HepG2 (cell line): ENCODE results near the gene ENO2. TPM values are rescaled to one million over a fixed set of nuclear protein-coding genes. Genes with fewer than 3 reads are reported as not detected.

Source experiments
- ATAC-seq: fragments of 200-7000 bp; cut with Tn5 transposase; 3 replicates; pipeline ENCODE4 v1.9.1; 2020; ENCODE audit warnings: mild to moderate bottlenecking, moderate library complexity
- BruUV-seq: library from RNA; stranded (reverse); fragments of 400-500 nt; replicated peaks from 2 replicates; lab custom pipeline; 2021; lab: Mats Ljungman, UMichigan
- CTCF ChIA-PET: fragments of 300-600 bp; formaldehyde crosslinking; extraction: SDS; loops from one replicate; lab custom pipeline; 2021; ENCODE audit warnings: low total read pairs, inconsistent platforms, low intra/inter-chr PET ratio; lab: Yijun Ruan, JAX
- POLR2A ChIA-PET: fragments of 350-600 bp; sonication (Branson Sonifier 250); formaldehyde crosslinking; loops from one replicate; lab custom pipeline; 2020; ENCODE audit warnings: antibody characterized with exemption, inconsistent platforms; lab: Yijun Ruan, JAX
- DNase-seq: peaks from one replicate; pipeline ENCODE4 v3.0.0-alpha.2; 2015; ENCODE audit warnings: low spot score
- FAIRE-seq: peaks from 3 replicates; lab custom pipeline; 2011; peaks lifted over from hg19 to GRCh38; lab: Jason Lieb, UNC
- H2AFZ ChIP-seq: one replicate; pipeline ENCODE4 v1.6.1; 2011; ENCODE audit warnings: low read length, inconsistent platforms
- H3K27ac ChIP-seq: fragments of 300-600 bp; 3 replicates; pipeline ENCODE4 v1.8.0; 2011; ENCODE audit warnings: mixed run types, mild to moderate bottlenecking, mixed read lengths, low read length, inconsistent platforms; ENCODE audit not compliant: insufficient read depth; ENCODE audit errors: extremely low read length
- H3K27me3 ChIP-seq, 2 experiments: fragments of 200-600 bp in 1 of 2; 2 replicates in 1 of 2; 3 replicates in 1 of 2; pipeline versions ENCODE4 v1.6.0 to v1.8.0; 2011; ENCODE audit warnings: low read length in 2 of 2, mild to moderate bottlenecking in 2 of 2, moderate library complexity in 2 of 2, inconsistent platforms in 1 of 2; ENCODE audit not compliant: insufficient read depth in 2 of 2, control insufficient read depth in 1 of 2
- H3K36me3 ChIP-seq, 2 experiments: fragments of 200-600 bp in 1 of 2; replicated peaks in 1 of 2; 2 replicates in 1 of 2; 3 replicates in 1 of 2; pipeline versions ENCODE4 v1.5.1 to v1.8.0; 2011; ENCODE audit warnings: low read length in 2 of 2, inconsistent platforms in 1 of 2; ENCODE audit not compliant: insufficient read depth in 2 of 2, control insufficient read depth in 1 of 2
- H3K4me1 ChIP-seq: 2 replicates; pipeline ENCODE4 v1.5.1; 2012; ENCODE audit warnings: low read length, inconsistent platforms; ENCODE audit not compliant: insufficient read depth
- H3K4me2 ChIP-seq: 2 replicates; pipeline ENCODE4 v1.6.0; 2011; ENCODE audit warnings: low read depth, low read length, inconsistent platforms
- H3K4me3 ChIP-seq, 3 experiments: fragments of 200-600 bp in 1 of 3; sonication (generic), shearing (Covaris generic) in 1 of 3; replicated peaks in 1 of 3; 2 replicates each; pipeline ENCODE4 v1.5.1; 2011 to 2016; ENCODE audit warnings: low read length in 3 of 3, inconsistent platforms in 2 of 3, low read depth in 2 of 3, mild to moderate bottlenecking in 2 of 3, control low read depth in 1 of 3, mixed read lengths in 1 of 3; ENCODE audit not compliant: insufficient read depth in 1 of 3
- H3K79me2 ChIP-seq: one replicate; pipeline ENCODE4 v1.6.1; 2011; ENCODE audit warnings: low read length, inconsistent platforms; ENCODE audit not compliant: insufficient read depth
- H3K9ac ChIP-seq: 2 replicates; pipeline ENCODE4 v1.6.0; 2011; ENCODE audit warnings: mild to moderate bottlenecking, low read depth, low read length, inconsistent platforms; ENCODE audit not compliant: insufficient read depth
- H3K9me3 ChIP-seq: 2 replicates; pipeline ENCODE4 v1.5.1; 2012; ENCODE audit warnings: mild to moderate bottlenecking, low read length
- H4K20me1 ChIP-seq: 2 replicates; pipeline ENCODE4 v1.6.0; 2011; ENCODE audit warnings: inconsistent platforms, mild to moderate bottlenecking, low read length, moderate library complexity; ENCODE audit not compliant: insufficient read depth
- AGO1 ChIP-seq: fragments of 200-400 bp; formaldehyde crosslinking; IDR thresholded peaks from 2 replicates; pipeline ENCODE4 v1.6.1; 2017; ENCODE audit warnings: mild to moderate bottlenecking, low read depth, low read length, moderate library complexity; ENCODE audit not compliant: poor library complexity, severe bottlenecking
- NR2F6 ChIP-seq, 2 experiments: IDR thresholded peaks; 2 replicates each; pipeline ENCODE4 v1.6.1; 2016; ENCODE audit warnings: antibody characterized with exemption in 1 of 2, mild to moderate bottlenecking in 1 of 2
- SIN3B ChIP-seq: fragments of 150-350 bp; IDR thresholded peaks from 2 replicates; pipeline ENCODE4 v1.6.1; 2014; ENCODE audit warnings: low read length
- THAP11 ChIP-seq: IDR thresholded peaks from 2 replicates; pipeline ENCODE4 v1.6.1; 2016; ENCODE audit warnings: missing biosample characterization, missing genetic modification reagents
- ZFP36 ChIP-seq: fragments of 150-350 bp; IDR thresholded peaks from 2 replicates; pipeline ENCODE4 v1.6.1; 2018; ENCODE audit warnings: borderline replicate concordance, low read length, low read depth; ENCODE audit not compliant: partially characterized antibody
- WGBS: methylation state at CpG from one replicate; pipeline ENCODE4 v1.1.6; 2017; ENCODE audit warnings: low lambda C conversion rate; 5-methylcytosine and 5-hydroxymethylcytosine counted together
- in situ Hi-C: cut with HindIII; loops from 2 replicates; pipeline ENCODE4 v1.10.0; 2017; ENCODE audit warnings: low pct_unique_long_range_greater_than_20kb; ENCODE audit not compliant: extremely low pct_ligation_motif_present
- intact Hi-C: fragments of 100-400 bp; cut with micrococcal nuclease; formaldehyde crosslinking; loops from one replicate; pipeline ENCODE4 v1.10.0; 2022; ENCODE audit not compliant: unreplicated experiment
- polyA plus RNA-seq, 8 experiments: library from polyadenylated mRNA; depleted of rRNA in 3 of 8; stranded (reverse) in 7 of 8; unstranded in 1 of 8; fragments of >200 nt; fragmentation: Illumina TruSeq in 4 of 8; extraction: Trizol in 4 of 8; gene quantifications; 2 replicates each; pipeline versions ENCODE4 v1.2.1 to v1.2.3, GENCODE V29; 2011 to 2016; ENCODE audit warnings: low read depth in 4 of 8, missing spikeins in 1 of 8, mixed read lengths in 1 of 8; ENCODE audit not compliant: insufficient read depth in 1 of 8
- total RNA-seq, 5 experiments: library from RNA; depleted of rRNA; stranded (reverse); fragments of >200 nt; fragmentation: Illumina TruSeq; extraction: Trizol; gene quantifications; 2 replicates each; pipeline ENCODE4 v1.2.3, GENCODE V29; 2016; ENCODE audit warnings: low read depth in 1 of 5
- TF ChIP-seq, protein P1 (sequence below): sonication (generic); formaldehyde crosslinking; IDR thresholded peaks from 2 replicates; pipeline ENCODE4 v1.4.0; 2020; ENCODE audit warnings: missing genetic modification reagents
- TF ChIP-seq, protein P2 (sequence below): sonication (generic); formaldehyde crosslinking; IDR thresholded peaks from 2 replicates; pipeline ENCODE4 v1.5.0; 2020; ENCODE audit warnings: mild to moderate bottlenecking, missing genetic modification reagents

Gene ENO2
- total and polyA plus RNA-seq, 2 of the 13 experiments (the other 11 are each of a cell fraction or from before 2014, with no cell fraction given), result 19.3 to 136 TPM

DNA sequence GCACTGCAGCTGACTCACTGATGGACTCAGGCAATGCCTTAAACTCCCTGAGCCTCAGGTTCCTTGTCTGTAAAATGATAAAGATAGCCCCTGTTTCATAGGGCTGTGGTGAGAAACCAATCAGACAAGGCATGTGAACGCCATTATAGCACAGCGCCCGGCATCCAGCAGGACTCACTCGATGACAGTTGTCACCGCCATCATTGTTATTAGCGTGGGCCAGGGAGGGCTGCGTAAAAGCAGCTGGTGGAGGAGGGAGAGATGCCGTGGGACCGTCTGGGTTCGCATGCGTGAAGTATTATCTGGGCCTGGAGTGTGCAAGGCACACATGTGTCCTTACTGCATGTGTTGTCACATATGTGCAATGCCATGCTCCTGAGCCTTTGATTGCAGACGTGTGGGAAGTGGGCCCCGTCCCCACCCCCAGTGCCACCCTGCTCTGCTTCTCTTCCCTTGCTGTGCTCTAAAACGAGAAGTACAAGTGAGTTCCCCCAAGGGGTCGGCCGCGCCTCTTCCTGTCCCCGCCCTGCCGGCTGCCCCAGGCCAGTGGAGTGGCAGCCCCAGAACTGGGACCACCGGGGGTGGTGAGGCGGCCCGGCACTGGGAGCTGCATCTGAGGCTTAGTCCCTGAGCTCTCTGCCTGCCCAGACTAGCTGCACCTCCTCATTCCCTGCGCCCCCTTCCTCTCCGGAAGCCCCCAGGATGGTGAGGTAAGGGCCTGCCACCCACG lies 36.6 kb downstream of the ENO2 start, which contains the start of gene PTPN6 (continued):
- TF ChIP-seq AGO1 (no peak), NR2F6 (IDR thresholded peaks at IDR 0.05) (no peak), NR2F6 (CRISPR knock-in tag; IDR thresholded peaks at IDR 0.05) (no peak)
- TF ChIP-seq, protein P1, sequence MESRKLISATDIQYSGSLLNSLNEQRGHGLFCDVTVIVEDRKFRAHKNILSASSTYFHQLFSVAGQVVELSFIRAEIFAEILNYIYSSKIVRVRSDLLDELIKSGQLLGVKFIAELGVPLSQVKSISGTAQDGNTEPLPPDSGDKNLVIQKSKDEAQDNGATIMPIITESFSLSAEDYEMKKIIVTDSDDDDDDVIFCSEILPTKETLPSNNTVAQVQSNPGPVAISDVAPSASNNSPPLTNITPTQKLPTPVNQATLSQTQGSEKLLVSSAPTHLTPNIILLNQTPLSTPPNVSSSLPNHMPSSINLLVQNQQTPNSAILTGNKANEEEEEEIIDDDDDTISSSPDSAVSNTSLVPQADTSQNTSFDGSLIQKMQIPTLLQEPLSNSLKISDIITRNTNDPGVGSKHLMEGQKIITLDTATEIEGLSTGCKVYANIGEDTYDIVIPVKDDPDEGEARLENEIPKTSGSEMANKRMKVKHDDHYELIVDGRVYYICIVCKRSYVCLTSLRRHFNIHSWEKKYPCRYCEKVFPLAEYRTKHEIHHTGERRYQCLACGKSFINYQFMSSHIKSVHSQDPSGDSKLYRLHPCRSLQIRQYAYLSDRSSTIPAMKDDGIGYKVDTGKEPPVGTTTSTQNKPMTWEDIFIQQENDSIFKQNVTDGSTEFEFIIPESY (CRISPR knock-in tag), result no peak

DNA sequence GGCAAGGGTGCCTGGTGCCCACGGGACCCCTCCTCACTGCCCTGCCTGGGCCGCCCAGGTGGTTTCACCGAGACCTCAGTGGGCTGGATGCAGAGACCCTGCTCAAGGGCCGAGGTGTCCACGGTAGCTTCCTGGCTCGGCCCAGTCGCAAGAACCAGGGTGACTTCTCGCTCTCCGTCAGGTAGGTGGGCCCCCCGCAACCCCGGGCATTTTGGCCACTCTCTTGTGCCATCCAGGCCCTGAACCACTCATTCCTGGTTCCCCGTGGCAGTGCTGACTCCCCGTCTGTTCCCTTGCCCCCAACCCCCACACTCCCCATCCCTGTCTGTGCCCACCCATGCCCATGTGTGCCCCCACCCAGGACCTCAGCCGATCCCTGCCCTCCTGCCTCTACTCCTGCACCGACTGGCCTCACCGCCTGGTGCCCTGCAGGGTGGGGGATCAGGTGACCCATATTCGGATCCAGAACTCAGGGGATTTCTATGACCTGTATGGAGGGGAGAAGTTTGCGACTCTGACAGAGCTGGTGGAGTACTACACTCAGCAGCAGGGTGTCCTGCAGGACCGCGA lies 37.3 kb downstream of the ENO2 start:
- H3K27me3 ChIP-seq, result no peaks in the 10 kb centered on the region
- H3K9ac ChIP-seq, result no peak overlapping the region
- H3K79me2 ChIP-seq, result no peaks in the 10 kb centered on the region
- H3K4me3 ChIP-seq, result no peak overlapping the region
- no peaks in the 10 kb centered on the region for H4K20me1 ChIP-seq
- H3K4me1 ChIP-seq, result peaks cover 16% of the 10 kb centered on the region
- WGBS, result 91% methylated on average over 7 of the region's 20 CpGs
- no peak overlapping the region for H3K27ac ChIP-seq
- no peaks in the 10 kb centered on the region for H3K9me3 ChIP-seq
- no peaks in the 10 kb centered on the region; a peak in 1 of 5 replicates for H3K36me3 ChIP-seq
- TF ChIP-seq SIN3B (no peak), THAP11 (CRISPR knock-in tag) (no peak), ZFP36 (no peak)
- TF ChIP-seq, protein P2, sequence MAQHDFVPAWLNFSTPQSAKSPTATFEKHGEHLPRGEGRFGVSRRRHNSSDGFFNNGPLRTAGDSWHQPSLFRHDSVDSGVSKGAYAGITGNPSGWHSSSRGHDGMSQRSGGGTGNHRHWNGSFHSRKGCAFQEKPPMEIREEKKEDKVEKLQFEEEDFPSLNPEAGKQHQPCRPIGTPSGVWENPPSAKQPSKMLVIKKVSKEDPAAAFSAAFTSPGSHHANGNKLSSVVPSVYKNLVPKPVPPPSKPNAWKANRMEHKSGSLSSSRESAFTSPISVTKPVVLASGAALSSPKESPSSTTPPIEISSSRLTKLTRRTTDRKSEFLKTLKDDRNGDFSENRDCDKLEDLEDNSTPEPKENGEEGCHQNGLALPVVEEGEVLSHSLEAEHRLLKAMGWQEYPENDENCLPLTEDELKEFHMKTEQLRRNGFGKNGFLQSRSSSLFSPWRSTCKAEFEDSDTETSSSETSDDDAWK, result no peak
- intact Hi-C loops, result no loop called here
- H3K4me2 ChIP-seq, result no peak overlapping the region
- FAIRE-seq (no peak), ATAC-seq (no peak), DNase-seq (no peak)
- CTCF ChIA-PET, result no interaction called here
- H2AFZ ChIP-seq, result no peak overlapping the region
- in situ Hi-C loops, result no loop called here
- POLR2A ChIA-PET, result no interaction called here
- no TSS peak for BruUV-seq
